ENCODE data around the gene SPINDOC.
A peak's percentile ranks its signal among the peaks of the same experiment; 100 is the strongest.
"Not testable (repeated sequence)": the region's sequence is repeated elsewhere in the genome, so short reads cannot be mapped to it uniquely, and the experiment has no call there.

Gene SPINDOC

DNA sequence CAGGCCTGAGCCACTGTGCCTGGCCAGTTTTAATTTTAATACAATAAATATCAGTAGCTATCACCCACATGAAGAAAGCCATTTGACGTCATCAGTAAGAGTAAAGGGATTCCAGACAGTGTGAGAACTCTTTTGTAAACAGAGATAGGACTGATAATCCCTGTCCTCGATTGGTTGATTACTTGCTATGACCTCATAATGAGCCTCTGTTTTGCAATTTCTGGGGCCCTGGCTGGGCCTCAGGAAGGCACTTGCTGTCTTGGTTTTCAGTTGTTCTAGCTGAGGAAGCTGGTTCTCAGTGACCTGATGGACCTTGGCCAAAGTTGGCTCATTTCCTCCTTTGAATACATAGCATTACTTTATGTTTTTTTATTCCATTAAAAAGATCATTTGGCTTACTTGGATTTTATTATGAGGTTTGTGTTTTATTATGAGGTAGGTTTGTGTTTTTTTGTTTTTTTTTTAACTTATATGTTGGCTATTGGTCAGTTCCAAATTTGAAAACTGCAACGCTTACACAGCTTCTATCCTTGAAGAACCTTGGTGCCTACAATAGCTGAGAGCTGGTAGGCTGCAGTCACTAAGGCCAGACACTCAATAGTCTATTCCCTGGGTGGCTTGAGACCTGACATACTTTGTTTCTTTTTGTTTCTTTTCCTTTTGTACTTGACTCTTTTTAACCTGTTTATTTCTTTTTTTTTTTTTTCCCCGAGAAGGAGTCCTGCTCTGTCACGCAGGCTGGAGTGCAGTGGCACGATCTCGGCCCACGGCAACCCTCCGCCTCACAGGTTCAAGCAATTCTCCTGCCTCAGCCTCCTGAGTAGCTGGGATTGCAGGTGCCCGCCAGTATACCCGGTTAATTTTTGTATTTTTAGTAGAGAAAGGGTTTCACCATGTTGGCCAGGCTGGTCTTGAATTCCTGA is 45.6 kb downstream of the SPINDOC start:
- DNase-seq, result no peak

DNA sequence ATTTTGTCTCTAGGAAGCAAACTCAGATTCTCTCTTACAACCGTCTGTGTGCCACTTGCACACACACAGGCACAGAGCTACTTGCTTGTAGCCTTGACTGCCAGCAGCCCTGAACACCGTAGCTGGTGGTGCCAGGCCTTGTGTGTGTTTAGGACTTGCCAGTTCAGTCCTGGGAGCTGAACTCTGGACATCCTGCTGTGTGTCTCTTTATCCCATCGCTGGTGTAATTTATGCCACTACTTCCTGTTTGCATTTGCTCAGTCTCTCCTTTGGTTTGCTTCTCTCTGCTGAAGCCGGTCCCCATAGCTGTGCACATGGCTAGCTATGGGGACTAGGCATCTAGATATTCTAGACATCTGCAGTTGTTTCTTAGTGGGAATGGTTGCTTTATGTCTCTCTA is 49.7 kb downstream of the SPINDOC start:
- DNase-seq, result no peak

DNA sequence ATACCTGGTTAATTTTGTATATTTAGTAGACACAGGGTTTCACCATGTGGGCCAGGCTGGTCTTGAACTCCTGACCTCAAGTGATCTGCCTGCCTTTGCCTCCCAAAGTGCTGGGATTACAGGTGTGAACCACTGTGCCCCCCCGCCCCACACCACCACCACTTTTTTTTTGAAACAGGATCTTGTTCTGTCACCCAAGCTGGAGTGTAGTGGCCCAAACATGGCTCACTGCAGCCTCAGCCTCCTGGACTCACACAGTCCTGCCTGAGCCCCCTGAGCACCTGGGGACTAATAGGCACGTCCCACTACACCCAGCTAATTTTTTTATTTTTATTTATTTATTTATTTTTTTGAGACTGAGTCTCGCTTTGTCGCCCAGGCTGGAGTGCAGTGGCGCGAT is 50.4 kb downstream of the SPINDOC start:
- DNase-seq, result not testable (repeated sequence)

DNA sequence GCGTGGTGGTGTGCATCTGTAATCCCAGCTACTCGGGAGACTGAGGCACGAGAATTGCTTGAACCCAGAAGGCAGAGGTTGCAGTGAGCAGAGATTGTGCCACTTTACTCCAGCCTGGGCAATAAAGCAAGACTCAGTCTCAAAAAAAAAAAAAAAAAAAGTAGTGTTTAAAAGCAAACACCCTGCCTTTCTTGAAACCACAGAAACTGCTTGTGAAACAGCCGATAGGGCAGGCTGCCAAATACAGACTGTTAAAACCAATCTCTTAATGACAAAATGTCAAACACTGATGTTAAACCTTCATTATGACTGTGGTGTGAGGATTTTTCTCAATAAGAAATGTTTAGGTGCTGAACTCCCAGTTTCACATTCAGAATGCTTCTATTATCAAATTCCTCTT is 53.0 kb downstream of the SPINDOC start:
- no peak for DNase-seq

DNA sequence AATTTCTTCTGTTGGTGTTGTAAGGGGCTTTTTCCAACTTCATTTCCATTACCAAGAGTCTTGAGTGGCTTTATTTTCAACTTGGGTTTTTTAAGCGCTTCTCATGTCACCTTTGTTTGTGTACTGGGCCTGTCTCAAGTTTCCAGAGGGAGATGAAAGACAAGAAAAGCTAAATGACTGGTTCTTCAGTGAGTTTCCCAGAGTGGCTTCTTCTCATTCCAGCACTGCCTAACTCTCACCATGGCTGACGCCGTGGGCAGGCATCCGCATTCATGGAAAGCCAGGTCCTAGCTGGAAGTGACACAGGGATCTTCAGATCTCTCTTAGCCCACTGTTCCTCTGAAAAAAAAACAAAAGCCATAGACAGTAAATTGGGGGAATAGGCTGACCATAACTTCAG is 54.3 kb downstream of the SPINDOC start:
- no peak for DNase-seq

DNA sequence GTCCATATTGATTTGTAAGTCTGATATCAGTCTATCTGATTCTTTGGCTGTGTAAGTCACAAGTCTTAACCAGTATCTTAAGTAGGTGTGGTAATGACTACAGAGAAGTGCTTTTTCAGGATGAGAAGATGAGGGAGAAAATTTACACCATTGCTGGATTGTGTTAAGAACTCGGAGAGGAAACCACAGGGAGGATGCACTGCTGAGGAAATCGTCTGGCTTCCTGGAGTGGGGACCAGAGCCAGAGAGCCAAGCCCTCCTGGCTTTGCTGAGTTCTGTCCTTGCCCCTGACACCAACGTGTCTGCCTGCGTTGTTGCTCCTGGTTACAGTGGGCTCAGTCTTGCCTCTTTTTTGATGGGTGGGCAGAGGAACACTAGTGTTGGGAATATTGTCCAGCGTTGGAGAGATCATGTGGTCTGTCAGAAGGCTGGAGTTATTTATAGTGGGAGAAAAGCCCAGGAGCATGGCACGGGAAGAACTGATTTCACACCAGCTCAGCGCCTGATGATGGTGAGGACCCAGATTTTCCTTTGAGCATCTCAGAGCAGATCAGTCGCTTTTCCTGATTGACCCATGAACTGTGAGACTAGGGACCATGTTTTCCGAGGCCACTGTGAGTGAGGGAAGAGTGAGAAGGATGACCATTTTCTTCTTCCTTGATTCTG is 55.3 kb downstream of the SPINDOC start:
- DNase-seq, result no peak

DNA sequence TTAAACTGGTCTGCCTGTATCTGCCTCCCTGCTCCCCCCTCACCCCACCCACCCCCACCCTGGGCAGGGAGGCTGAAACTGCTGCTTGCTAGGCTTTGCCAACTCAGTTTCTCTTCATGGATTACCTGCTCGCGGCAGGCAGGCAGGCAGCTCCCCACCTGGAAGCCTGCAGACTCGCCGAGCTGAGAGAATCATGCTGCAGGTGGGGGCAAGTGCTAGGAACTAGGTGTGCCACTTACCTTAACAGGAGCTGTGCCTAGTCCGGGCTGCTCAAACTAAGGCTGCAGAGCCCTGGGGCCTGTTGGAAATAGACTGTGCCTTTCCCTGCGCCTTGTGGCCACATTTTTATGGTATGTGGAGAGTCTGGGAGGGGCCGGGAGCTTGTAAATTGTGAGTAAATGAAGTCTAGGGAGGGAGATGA is 55.9 kb downstream of the SPINDOC start:
- no peak for DNase-seq

DNA sequence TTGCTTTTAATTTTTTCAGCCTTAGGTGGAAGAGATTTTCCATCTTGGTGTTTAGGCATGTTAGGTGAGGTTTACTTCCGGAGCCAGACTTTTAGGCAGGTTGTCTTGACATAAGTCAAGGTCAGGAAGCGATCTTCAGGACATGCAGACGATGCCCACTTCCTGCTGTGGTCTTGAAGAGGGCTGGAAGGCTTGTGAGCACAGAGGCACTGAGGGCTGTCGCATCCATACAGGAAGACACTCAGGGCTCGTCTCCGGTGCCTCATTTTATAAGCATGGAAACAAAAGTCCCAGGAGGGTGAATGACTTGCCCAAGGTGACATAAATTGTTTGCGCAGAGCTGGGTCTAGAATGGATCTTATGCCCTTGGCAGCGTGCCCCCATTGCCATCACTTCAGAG is 56.4 kb downstream of the SPINDOC start:
- DNase-seq, result no peak

DNA sequence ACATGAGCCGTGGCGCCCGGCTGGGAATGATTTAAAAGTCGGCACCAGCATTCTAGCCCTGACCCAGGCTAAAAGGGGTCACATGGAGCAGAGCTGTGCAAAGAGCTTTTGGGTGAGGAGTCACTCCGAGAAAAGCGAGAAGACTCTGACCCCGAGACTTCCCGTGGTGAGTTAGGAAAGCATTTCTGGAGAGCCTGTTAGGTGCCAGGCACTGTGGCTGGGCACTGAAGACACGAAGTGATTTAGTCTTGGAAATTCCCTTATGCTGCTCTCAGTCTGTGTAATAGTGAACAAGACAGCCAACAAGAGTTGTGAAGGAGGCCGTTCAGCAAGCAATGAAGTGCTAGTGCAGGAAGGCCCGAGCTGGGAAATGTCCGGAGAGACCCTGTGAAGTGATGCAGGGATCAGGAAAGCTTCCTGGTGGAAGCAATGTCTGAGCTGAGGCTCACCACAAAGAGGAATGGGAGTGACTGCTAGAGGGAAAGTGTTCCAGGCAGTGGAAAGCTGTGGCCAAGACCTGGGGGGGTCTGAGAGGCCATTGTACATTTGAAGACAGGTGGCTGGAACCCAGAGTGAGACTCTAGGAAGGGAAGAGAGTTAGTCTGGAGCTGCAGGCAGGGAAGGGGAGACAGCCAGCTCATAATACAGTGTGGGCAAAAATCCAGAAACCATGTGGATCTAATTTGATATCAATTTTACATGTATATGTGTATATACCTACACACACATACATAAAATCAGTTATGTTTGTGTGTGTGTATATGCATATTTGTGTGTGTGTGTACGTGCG is 57.3 kb downstream of the SPINDOC start:
- no peak for DNase-seq

DNA sequence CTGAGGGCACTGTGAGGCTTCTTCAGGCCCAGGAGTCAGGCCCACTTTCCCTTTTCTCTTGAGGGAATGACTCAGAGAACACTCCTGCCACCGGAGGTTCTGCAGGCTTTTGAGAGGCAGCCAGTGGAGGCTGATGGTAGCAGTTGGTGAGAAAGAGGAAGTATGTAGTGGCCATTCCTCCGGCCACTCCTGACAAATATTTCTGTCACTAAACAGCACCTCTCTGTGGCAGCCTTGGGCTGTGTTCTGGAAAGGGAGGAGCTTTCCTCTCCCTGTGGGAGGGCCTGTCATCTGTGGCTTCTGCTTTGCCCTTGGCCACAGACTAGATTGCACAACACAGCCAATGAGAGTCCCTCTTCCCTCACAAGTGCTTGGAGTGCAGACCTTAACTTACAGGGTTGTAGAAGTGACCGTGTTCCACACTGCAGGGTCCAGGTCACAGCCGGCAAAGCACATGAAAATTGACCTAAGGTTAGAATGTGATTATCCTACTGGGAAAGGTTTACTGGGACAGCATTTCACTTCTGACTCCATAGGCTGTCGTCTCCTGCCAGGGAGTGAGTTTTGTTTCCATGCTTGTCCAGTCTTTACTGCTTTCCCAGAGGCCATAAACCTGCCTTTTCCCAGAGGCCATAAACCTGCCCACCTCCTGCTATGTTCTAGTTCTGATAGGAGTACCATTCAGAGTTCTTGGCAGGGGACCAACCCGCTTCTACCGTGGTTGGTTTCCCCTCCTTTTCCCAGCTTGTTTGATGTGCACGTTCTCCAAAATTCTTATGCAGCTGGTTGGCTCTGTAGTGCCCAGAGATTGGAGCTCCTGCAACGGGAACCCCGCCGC is 58.9 kb downstream of the SPINDOC start:
- DNase-seq, result peak; percentile 49

DNA sequence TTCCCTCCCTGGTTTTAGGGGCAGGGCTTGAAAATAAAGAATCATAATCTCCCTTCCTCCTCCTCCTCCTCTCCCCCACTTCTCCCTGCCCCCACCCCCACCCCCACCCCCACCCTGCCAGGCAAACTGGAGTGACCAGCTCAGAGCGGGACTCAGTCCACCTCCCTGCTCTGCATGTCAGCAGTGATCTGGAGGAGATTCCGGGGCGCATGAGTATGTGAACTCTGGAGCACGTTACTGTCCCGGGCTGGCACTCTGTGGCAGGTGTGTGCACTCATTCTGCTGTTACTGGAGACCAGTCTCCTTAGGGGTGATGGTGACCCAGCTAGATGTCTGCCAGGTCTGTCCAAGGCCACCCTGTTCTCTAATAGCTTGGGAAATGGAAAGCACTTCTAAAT is 59.5 kb downstream of the SPINDOC start:
- no peak for DNase-seq

DNA sequence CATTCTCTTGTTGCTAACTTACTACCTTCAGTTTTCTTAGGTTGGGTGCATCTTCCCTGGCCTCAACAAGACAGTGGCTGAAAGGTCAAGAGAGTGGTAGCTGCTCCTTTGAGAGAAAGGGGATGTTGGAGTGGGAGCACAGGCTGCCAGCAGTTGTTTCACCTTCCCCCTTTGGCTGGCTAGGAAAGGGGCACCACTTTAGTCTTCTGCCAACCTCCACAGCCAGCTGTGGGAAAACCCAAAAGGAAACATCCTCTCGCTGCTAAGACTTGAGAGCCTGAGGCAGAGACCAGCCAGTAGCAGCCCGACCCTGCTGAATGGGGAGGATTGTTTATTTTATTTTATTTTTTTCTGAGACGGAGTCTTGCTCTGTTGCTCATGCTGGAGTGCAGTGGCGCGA is 60.1 kb downstream of the SPINDOC start:
- no peak for DNase-seq

DNA sequence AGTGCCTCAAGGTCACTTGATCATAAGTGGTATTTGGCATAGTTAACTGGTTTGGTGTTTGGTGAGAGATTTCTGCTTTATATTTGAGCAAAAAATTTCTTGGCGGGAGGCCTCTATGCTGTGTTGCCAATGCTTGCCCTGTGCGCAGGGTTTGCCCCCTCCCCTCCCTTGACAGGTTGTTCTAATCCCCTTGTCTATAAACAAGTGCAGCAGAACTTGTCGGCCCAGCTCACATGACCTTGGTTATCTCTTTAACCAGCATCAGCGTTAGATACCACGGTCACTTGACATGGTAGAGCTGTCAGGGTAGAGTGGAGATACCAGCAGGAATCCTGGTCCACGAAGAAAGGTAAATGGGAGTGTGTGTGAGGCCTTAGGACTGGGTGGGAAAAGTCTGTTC is 61.3 kb downstream of the SPINDOC start:
- DNase-seq, result no peak

DNA sequence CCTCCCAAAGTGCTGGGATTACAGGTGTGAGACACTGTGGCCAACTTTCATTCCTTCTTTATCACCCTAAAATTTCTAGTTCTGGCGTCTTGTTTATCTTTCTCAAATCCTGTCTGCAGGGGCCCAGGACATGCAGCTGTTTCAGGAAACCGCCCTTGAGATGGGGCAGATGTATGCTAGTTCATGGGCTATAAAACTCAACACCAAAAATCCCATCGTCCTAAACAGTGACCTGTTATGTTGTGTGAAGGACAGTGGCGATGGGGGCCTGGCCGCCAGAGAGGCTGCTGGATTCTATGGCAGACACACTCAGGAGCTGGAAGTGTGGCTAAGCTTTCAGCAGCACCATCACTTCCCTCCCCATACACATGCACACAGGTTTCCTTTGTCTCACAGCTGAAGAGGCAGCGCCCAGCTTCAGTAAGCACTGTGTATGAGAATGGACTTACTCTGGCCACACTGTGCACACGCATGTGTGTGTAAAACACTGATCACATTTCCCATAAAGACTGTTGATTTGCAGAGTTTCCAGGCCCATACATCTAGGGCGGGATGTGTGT is 62.3 kb downstream of the SPINDOC start:
- no peak for DNase-seq

DNA sequence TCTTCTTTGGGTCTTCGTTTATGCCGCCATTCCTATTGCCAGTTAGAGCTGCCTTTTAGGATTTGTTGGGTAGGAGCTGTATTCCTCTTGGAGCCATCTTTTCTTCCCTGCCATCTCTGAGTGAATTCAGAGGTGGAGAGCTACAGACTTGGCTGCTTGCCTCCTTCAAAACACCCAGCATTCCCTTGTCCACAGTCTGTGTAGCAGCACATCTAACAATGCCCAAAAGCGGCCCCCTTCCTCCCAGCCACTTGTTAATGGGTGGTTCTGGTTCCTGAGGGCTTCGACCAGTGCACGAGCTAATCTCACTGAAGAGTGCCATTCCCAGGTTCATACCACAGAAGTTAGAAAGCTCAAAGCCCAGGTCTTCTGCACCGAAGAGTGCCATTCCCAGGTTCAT is 63.4 kb downstream of the SPINDOC start:
- DNase-seq, result no peak

All from NCI-H1694 (cell line).